ENCODE results near the gene TMEM229A. TPM values are rescaled to one million over a fixed set of nuclear protein-coding genes. Genes with fewer than 3 reads are reported as not detected.
"Not testable (repeated sequence)": the region's sequence is repeated elsewhere in the genome, so short reads cannot be mapped to it uniquely, and the experiment has no call there.

TMEM229A gene
- total RNA-seq, 2 donors from 2014 or later = 0.11 TPM; not detected in 1

GRCh38 chr7:124033807-124034753 is 1.2 kb upstream of the TMEM229A start:
- intact Hi-C loops (cut with DNase I, micrococcal nuclease) = no loop called here

GRCh38 chr7:124033095-124033806 is 384 bp upstream of the TMEM229A start:
- ATAC-seq (peak; percentile 41), DNase-seq (peak in 1 of 2 donors; percentile 31)
- intact Hi-C loops (cut with DNase I, micrococcal nuclease) = no loop called here

More at GRCh38 chr7:124033807-124034753, 1.2 kb upstream of the TMEM229A start:
- DNase-seq (no peak), ATAC-seq (no peak)

GRCh38 chr7:124031919-124032318 is 948 bp downstream of the TMEM229A start:
- DNase-seq = peak in 1 of 2 donors; percentile 8
- ATAC-seq = no peak
- intact Hi-C loops (cut with DNase I, micrococcal nuclease) = no loop called here

DNA sequence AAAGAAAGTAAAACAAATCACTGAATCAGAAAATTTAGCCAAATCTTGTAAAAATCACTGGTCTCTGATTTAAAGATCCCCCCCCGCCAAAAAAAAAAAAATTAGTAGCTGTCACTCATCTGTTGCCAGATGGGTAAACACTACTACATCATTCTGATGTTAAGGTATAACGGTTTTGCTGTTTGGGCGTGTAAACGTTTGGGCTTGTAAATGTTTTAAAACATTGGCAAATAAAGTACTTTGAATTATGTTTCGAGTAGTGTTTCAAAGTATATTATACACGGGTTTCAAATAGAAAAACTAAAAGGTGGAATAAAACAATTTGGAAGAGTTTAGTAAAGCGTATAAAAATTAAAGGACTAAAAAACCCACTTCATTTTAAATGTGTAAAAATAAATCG is 1.5 kb downstream of the TMEM229A start:
- DNase-seq = no peak

DNA sequence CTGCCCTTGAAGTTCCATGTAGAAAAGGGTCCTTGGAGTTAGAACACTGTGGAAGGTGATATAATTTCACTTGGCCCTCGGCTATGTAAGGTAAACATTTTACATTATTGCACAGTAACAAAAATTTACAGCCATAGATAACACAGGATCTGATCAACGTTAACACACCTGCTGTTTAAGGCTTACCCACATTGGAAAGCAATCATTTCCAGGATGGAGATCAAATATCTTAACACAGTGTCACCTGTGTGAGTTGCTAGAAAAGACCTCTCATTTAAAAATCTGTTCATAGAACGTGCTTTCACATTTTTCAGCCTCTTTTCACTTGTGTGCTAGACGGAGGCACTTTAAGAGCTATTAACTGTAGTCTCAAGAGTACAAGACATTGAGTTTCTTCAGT is 1.9 kb downstream of the TMEM229A start:
- ATAC-seq (peak; percentile 66), DNase-seq (no peak)
- intact Hi-C loops (cut with DNase I, micrococcal nuclease) = no loop called here

More for the DNA sequence above, 1.5 kb downstream of the TMEM229A start:
- ATAC-seq = no peak
- intact Hi-C loops (cut with DNase I, micrococcal nuclease) = no loop called here

- intact Hi-C loops (cut with DNase I, micrococcal nuclease) = no loop called here
- DNase-seq (no peak), ATAC-seq (peak; percentile 22)
Observed at GRCh38 chr7:124029396-124030188, 3.3 kb downstream of the TMEM229A start.

GRCh38 chr7:124027236-124027635 is 5.6 kb downstream of the TMEM229A start:
- DNase-seq = no peak
- no peak for ATAC-seq
- intact Hi-C loops (cut with DNase I, micrococcal nuclease) = no loop called here

DNA sequence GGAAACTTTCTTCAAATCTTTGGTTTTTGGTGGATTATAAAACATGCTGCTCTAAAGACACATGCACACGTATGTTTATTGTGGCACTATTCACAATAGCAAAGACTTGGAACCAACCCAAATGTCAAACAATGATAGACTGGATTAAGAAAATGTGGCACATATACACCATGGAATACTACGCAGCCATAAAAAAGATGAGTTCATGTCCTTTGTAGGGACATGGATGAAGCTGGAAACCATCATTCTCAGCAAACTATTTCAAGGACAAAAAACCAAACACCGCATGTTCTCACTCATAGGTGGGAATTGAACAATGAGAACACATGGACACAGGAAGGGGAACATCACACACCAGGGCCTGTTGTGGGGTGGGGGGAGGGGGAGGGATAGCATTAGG is 8.5 kb downstream of the TMEM229A start:
- DNase-seq; intact Hi-C loops (cut with DNase I, micrococcal nuclease); ATAC-seq: not testable (repeated sequence)

- no peak for DNase-seq
- intact Hi-C loops (cut with DNase I, micrococcal nuclease) = no loop called here
- no peak for ATAC-seq
Observed at GRCh38 chr7:124022551-124022950, 10.3 kb downstream of the TMEM229A start.

DNA sequence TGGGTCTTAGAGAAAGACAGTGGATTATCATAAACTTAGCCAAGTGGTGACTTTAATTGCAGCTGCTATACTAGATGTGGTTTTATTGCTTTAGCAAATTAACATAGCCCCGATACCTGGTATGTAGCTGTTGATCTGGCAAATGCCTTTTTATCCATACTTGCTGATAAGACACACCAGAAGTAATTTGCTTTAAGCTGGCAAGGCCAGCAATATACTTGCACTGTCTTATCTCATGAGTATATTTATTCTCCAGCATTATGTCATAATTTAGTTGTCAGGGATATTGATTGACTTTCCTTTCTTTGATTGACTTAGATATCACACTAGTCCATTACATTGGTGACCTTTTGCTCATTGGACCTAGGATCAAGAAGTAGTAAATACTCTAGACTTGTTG is 12.8 kb downstream of the TMEM229A start:
- intact Hi-C loops (cut with DNase I, micrococcal nuclease) = no loop called here
- no peak for DNase-seq
- peak; percentile 91 for ATAC-seq

DNA sequence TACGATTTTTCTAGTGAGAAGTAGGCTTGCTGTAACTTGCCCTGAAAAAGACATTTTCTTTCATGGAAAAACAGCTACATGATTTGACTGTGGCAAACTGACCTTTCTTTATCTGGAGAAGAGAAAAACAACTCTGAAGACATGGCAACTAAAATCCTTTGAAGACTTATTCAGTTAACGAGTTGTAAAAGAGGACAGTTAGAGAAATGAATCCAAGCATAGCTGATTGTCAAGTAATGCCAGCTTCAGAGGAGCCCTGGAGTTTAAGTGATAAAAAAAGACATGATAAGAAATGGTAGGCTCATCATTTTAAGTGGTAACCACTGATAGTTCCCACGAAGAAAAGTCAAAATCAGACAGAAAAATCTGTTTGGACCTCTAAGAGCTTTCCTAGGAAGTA is 19.6 kb downstream of the TMEM229A start:
- ATAC-seq (no peak), DNase-seq (no peak)
- intact Hi-C loops (cut with DNase I, micrococcal nuclease) = no loop called here

- ATAC-seq = no peak
Observed at GRCh38 chr7:124012864-124013263, 20.0 kb downstream of the TMEM229A start.

GRCh38 chr7:124009321-124009720 is 23.5 kb downstream of the TMEM229A start:
- DNase-seq = no peak
- no peak for ATAC-seq
- intact Hi-C loops (cut with DNase I, micrococcal nuclease) = no loop called here

More at GRCh38 chr7:124012864-124013263, 20.0 kb downstream of the TMEM229A start:
- intact Hi-C loops (cut with DNase I, micrococcal nuclease) = no loop called here
- DNase-seq = no peak

DNA sequence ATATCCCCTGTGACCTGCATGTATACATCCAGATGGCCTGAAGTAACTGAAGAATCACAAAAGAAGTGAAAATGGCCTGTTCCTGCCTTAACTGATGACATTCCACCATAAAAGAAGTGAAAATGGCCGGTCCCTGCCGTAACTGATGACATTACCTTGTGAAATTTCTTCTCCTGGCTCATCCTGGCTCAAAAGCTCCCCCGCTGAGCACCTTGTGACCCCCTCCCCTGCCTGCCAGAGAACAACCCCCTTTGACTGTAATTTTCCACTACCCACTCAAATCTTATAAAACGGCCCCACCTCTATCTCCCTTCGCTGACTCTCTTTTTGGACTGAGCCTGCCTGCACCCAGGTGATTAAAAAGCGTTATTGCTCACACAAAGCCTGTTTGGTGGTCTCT is 24.6 kb downstream of the TMEM229A start:
- DNase-seq; intact Hi-C loops (cut with DNase I, micrococcal nuclease); ATAC-seq: not testable (repeated sequence)

- ATAC-seq = no peak
- DNase-seq = no peak
- intact Hi-C loops (cut with DNase I, micrococcal nuclease) = no loop called here
Observed at GRCh38 chr7:123999703-124000102, 33.2 kb downstream of the TMEM229A start.

DNA sequence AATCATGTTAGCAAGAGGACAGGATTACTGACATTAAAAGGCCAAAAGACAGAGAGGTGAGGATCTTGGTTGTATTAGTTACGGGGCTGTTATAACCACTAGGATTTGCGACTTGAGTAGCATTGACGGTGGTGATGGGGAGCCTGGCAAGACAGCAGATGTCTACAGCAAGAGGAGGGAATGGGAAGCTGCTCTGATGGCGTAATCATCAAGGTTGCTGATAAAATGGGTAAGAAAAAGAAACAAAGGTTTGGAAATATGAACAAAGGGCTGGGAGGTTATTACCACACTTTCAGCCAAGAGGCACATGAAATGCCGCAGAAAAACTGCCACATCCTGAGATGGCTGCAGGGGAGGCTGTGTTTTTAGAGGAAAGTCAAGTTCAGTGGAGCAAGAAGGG is 33.9 kb downstream of the TMEM229A start:
- DNase-seq = no peak
- intact Hi-C loops (cut with DNase I, micrococcal nuclease) = no loop called here
- no peak for ATAC-seq

GRCh38 chr7:123996327-123996625 is 36.6 kb downstream of the TMEM229A start:
- DNase-seq = no peak
- no peak for ATAC-seq
- intact Hi-C loops (cut with DNase I, micrococcal nuclease) = no loop called here

GRCh38 chr7:123995617-123996326 is 37.1 kb downstream of the TMEM229A start:
- DNase-seq (no peak), ATAC-seq (no peak)

GRCh38 chr7:123994449-123994848 is 38.4 kb downstream of the TMEM229A start:
- no peak for DNase-seq
- ATAC-seq = no peak
- intact Hi-C loops (cut with DNase I, micrococcal nuclease) = no loop called here

More at GRCh38 chr7:123995617-123996326, 37.1 kb downstream of the TMEM229A start:
- intact Hi-C loops (cut with DNase I, micrococcal nuclease) = no loop called here

Measured in left colon (tissue), 2 donors.